OCI-LY7 (cell line): ENCODE results near the gene NEURL2. TPM values are rescaled to one million over a fixed set of nuclear protein-coding genes. Genes with fewer than 3 reads are reported as not detected.
A peak's percentile ranks its signal among the peaks of the same experiment; 100 is the strongest.

Experiments
- BruUV-seq: library from RNA; stranded (reverse); fragments of 400-500 nt; replicated peaks from 2 replicates; lab custom pipeline; 2021; lab: Mats Ljungman, UMichigan
- CTCF ChIA-PET: fragments of 300-600 bp; sonication (Branson Sonifier 250); formaldehyde crosslinking; loops from one replicate; lab custom pipeline; 2022; ENCODE audit warnings: antibody characterized with exemption; ENCODE audit not compliant: unreplicated experiment; lab: Charles Lee
- POLR2A ChIA-PET: fragments of 300-600 bp; sonication (Branson Sonifier 250); formaldehyde crosslinking; loops from one replicate; lab custom pipeline; 2022; ENCODE audit warnings: antibody characterized with exemption; lab: Charles Lee
- DNase-seq: peaks from one replicate; pipeline ENCODE4 v3.0.0-alpha.2; 2015; ENCODE audit warnings: low spot score
- H2AFZ ChIP-seq: fragments of 200-600 bp; sonication (generic), shearing (Covaris generic); 2 replicates; pipeline ENCODE4 v1.6.1; 2014; ENCODE audit warnings: mild to moderate bottlenecking, antibody characterized with exemption, low read length, moderate library complexity
- H3K27ac ChIP-seq: fragments of 200-600 bp; sonication (generic); 2 replicates; pipeline ENCODE4 v1.5.1; 2014; ENCODE audit warnings: mixed run types, low read depth, mild to moderate bottlenecking, moderate library complexity, low read length, inconsistent platforms; ENCODE audit not compliant: poor library complexity, severe bottlenecking
- H3K36me3 ChIP-seq: fragments of 200-600 bp; sonication (generic); 2 replicates; pipeline ENCODE4 v1.6.1; 2014; ENCODE audit warnings: mild to moderate bottlenecking, antibody characterized with exemption, low read length, moderate library complexity, mixed read lengths; ENCODE audit not compliant: insufficient read depth
- H3K4me1 ChIP-seq: fragments of 200-600 bp; sonication (generic); 2 replicates; pipeline ENCODE4 v1.5.1; 2014; ENCODE audit warnings: mild to moderate bottlenecking, low read length; ENCODE audit not compliant: insufficient read depth, poor library complexity, severe bottlenecking
- H3K4me2 ChIP-seq: fragments of 200-600 bp; sonication (generic); 2 replicates; pipeline ENCODE4 v1.6.1; 2014; ENCODE audit warnings: mild to moderate bottlenecking, low read length
- H3K4me3 ChIP-seq: fragments of 200-600 bp; sonication (generic); 2 replicates; pipeline ENCODE4 v1.5.1; 2014; ENCODE audit warnings: mild to moderate bottlenecking, low read depth, low read length; ENCODE audit not compliant: poor library complexity, severe bottlenecking
- H3K79me2 ChIP-seq: fragments of 200-600 bp; sonication (generic); 2 replicates; pipeline ENCODE4 v1.6.1; 2016; ENCODE audit warnings: low read depth, mild to moderate bottlenecking, low read length, moderate library complexity, mixed read lengths; ENCODE audit not compliant: insufficient read depth
- H3K9me2 ChIP-seq: fragments of 200-600 bp; sonication (generic); 2 replicates; pipeline ENCODE4 v1.6.1; 2016; ENCODE audit warnings: mild to moderate bottlenecking, low read length, mixed read lengths; ENCODE audit not compliant: insufficient read depth
- H3K9me3 ChIP-seq: fragments of 200-600 bp; sonication (generic); 2 replicates; pipeline ENCODE4 v1.6.1; 2014; ENCODE audit warnings: mild to moderate bottlenecking, mixed run types, low read length, mixed read lengths
- H4K20me1 ChIP-seq: fragments of 200-600 bp; sonication (generic); 2 replicates; pipeline ENCODE4 v1.6.1; 2014; ENCODE audit warnings: mild to moderate bottlenecking, antibody characterized with exemption, low read length, moderate library complexity, mixed read lengths; ENCODE audit not compliant: insufficient read depth
- EZH2phosphoT487 ChIP-seq: fragments of 200-600 bp; sonication (generic); IDR thresholded peaks from 2 replicates; pipeline ENCODE4 v1.6.1; 2018; ENCODE audit warnings: low read depth, borderline replicate concordance, mild to moderate bottlenecking, mixed run types, antibody characterized with exemption, low read length, moderate library complexity, mixed read lengths
- intact Hi-C: fragments of 100-400 bp; cut with micrococcal nuclease; formaldehyde crosslinking; loops from one replicate; pipeline ENCODE4 v1.10.0; 2022; ENCODE audit not compliant: unreplicated experiment
- total RNA-seq, 2 experiments: library from RNA; depleted of rRNA in 1 of 2; stranded (reverse); fragments of >200 nt in 1 of 2; shearing (Covaris generic) in 1 of 2; gene quantifications; 2 replicates each; pipeline ENCODE4 v1.2.3, GENCODE V29; 2014 to 2022
- TF ChIP-seq, protein P1 (sequence below): fragments of 200-600 bp; sonication (generic); conservative IDR thresholded peaks from 2 replicates; pipeline ENCODE4 v1.5.1; 2014; ENCODE audit warnings: mild to moderate bottlenecking, antibody characterized with exemption, low read length, moderate library complexity, mixed read lengths

The NEURL2 gene
- total RNA-seq, 2 experiments from 2014 or later = 9.9 to 10.7 TPM

DNA sequence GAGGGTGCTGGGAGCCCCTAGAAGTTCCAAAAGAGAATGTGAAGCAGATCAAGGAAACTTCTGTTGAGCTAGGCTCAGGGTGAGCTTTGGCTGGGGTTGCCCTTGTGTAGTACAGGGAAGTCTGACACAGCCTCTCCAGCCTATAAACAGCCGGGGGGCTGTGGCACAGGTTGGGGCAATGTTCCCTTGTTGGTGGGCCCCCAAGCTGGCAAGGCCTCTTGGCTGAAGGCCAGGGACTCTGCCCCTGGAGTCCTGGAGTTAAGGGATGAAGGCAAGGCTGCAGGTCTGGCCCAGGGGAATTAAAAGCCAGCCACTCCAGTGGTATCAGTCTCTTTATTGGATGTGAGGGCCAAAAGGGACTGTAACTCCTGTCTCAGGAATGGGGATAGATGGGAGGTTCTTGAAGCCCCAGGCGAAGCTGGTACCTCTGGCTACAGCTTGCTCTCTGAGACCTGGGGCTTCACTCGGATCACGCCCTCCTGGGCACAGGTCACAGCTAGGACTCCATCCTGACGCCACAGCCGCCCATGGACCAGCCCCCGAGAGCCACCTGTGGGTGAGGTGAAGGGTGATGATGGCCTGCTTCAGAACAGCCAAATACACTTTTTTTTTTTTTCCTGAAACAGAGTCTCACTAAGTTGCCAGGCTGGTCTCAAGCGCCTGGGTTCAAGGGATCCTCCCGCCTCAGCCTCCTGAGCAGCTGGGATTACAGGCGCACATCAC lies 49.4 kb downstream of the NEURL2 start:
- POLR2A ChIA-PET = interaction anchor here (0.9 to 2.4 kb wide), 11 partner anchors 9 to 129 kb away, joined by 3 to 11 read pairs (median 5); partner anchors contain the start of genes ACOT8, SNX21, ZSWIM1 and ZSWIM3
- H3K36me3 ChIP-seq = peaks cover 32% of the 10 kb centered on the region; the same call in 1 of the 2 replicates
- intact Hi-C loops = no loop called here
- no peaks in the 10 kb centered on the region for H4K20me1 ChIP-seq
- DNase-seq = no peak
- H3K79me2 ChIP-seq = no peaks in the 10 kb centered on the region
- no peaks in the 10 kb centered on the region for H3K9me2 ChIP-seq
- BruUV-seq = no TSS peak
- TF ChIP-seq EZH2phosphoT487 = no peak
- TF ChIP-seq, protein P1, sequence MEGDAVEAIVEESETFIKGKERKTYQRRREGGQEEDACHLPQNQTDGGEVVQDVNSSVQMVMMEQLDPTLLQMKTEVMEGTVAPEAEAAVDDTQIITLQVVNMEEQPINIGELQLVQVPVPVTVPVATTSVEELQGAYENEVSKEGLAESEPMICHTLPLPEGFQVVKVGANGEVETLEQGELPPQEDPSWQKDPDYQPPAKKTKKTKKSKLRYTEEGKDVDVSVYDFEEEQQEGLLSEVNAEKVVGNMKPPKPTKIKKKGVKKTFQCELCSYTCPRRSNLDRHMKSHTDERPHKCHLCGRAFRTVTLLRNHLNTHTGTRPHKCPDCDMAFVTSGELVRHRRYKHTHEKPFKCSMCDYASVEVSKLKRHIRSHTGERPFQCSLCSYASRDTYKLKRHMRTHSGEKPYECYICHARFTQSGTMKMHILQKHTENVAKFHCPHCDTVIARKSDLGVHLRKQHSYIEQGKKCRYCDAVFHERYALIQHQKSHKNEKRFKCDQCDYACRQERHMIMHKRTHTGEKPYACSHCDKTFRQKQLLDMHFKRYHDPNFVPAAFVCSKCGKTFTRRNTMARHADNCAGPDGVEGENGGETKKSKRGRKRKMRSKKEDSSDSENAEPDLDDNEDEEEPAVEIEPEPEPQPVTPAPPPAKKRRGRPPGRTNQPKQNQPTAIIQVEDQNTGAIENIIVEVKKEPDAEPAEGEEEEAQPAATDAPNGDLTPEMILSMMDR = no peak
- H3K4me3 ChIP-seq = peak overlapping the region; percentile 12
- CTCF ChIA-PET = interaction anchor here (1.2 kb wide), 1 partner anchor 19 kb away, joined by 3 read pairs; no protein-coding TSS in a partner anchor
- H3K27ac ChIP-seq = peak overlapping the region; percentile 66
- H3K9me3 ChIP-seq = no peaks in the 10 kb centered on the region
- H3K4me2 ChIP-seq = peak overlapping the region; percentile 58
- H2AFZ ChIP-seq = peak overlapping the region; percentile 13; the same call in 1 of the 2 replicates
- H3K4me1 ChIP-seq = peaks cover 20% of the 10 kb centered on the region

DNA sequence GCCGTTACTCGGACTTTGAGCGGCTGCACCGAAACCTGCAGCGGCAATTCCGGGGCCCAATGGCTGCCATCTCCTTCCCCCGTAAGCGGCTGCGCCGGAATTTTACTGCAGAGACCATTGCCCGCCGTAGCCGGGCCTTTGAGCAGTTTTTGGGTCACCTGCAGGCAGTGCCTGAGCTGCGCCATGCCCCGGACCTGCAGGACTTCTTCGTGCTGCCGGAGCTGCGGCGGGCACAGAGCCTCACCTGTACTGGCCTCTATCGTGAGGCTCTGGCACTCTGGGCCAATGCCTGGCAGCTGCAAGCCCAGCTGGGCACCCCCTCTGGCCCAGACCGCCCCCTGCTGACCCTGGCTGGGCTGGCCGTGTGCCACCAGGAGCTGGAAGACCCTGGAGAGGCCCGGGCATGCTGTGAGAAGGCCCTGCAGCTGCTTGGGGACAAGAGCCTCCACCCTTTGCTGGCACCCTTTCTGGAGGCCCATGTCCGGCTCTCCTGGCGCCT lies 50.3 kb downstream of the NEURL2 start:
- no TSS peak for BruUV-seq
- Histone ChIP-seq H3K27ac (no peak overlapping the region), H3K9me3 (no peaks in the 10 kb centered on the region), H3K79me2 (no peaks in the 10 kb centered on the region), H3K4me2 (no peak overlapping the region), H4K20me1 (no peaks in the 10 kb centered on the region), H3K36me3 (peaks cover 26% of the 10 kb centered on the region; the same call in 1 of the 2 replicates), H3K4me1 (peaks cover 20% of the 10 kb centered on the region), H3K4me3 (no peak overlapping the region), H3K9me2 (no peaks in the 10 kb centered on the region), H2AFZ (no peak overlapping the region)
- intact Hi-C loops = no loop called here
- POLR2A ChIA-PET = interaction anchor here (2.4 kb wide), 1 partner anchor 11 kb away, joined by 11 read pairs; no protein-coding TSS in a partner anchor
- TF ChIP-seq, protein P1 = no peak
- TF ChIP-seq EZH2phosphoT487 = no peak
- CTCF ChIA-PET = no interaction called here
- DNase-seq = no peak

Other genes starting within 250 kb of the NEURL2 start
- not detected in 2 replicates for gene WFDC11, start 221.0 kb downstream of the NEURL2 start, total RNA-seq (2014; rRNA removed; shearing (Covaris generic))
- not detected in 2 replicates for gene WFDC11, start 221.0 kb downstream of the NEURL2 start, total RNA-seq (2022)
- not detected in 2 replicates for gene WFDC13, start 189.2 kb downstream of the NEURL2 start, total RNA-seq (2014; rRNA removed; shearing (Covaris generic))
- not detected in 2 replicates for gene WFDC13, start 189.2 kb downstream of the NEURL2 start, total RNA-seq (2022)
- gene WFDC10B, start 186.2 kb downstream of the NEURL2 start, total RNA-seq (2014; rRNA removed; shearing (Covaris generic)) = not detected in 2 replicates
- gene WFDC10B, start 186.2 kb downstream of the NEURL2 start, total RNA-seq (2022) = not detected in 2 replicates
- gene SPINT4, start 168.9 kb downstream of the NEURL2 start, total RNA-seq (2014; rRNA removed; shearing (Covaris generic)) = not detected in 2 replicates
- gene SPINT4, start 168.9 kb downstream of the NEURL2 start, total RNA-seq (2022) = not detected in 2 replicates
- gene WFDC3, start 99.3 kb downstream of the NEURL2 start, total RNA-seq (2014; rRNA removed; shearing (Covaris generic)) = not detected in 2 replicates
- gene WFDC3, start 99.3 kb downstream of the NEURL2 start, total RNA-seq (2022) = not detected in 2 replicates
- 25.8 and 30.5 TPM in 2 replicates for gene DNTTIP1, start 99.3 kb downstream of the NEURL2 start, total RNA-seq (2014; rRNA removed; shearing (Covaris generic))
- 38.7 and 38.8 TPM in 2 replicates for gene DNTTIP1, start 99.3 kb downstream of the NEURL2 start, total RNA-seq (2022)
- 225 and 269 TPM in 2 replicates for gene UBE2C, start 78.6 kb downstream of the NEURL2 start, total RNA-seq (2014; rRNA removed; shearing (Covaris generic))
- 222 and 255 TPM in 2 replicates for gene UBE2C, start 78.6 kb downstream of the NEURL2 start, total RNA-seq (2022)
- not detected in 2 replicates for gene TNNC2, start 63.9 kb downstream of the NEURL2 start, total RNA-seq (2014; rRNA removed; shearing (Covaris generic))
- not detected in 2 replicates for gene TNNC2, start 63.9 kb downstream of the NEURL2 start, total RNA-seq (2022)
- gene SNX21, start 57.4 kb downstream of the NEURL2 start, total RNA-seq (2014; rRNA removed; shearing (Covaris generic)) = 0.49 and 0.79 TPM in 2 replicates
- 0.49 and 1.1 TPM in 2 replicates for gene SNX21, start 57.4 kb downstream of the NEURL2 start, total RNA-seq (2022)
- 37.1 and 44.6 TPM in 2 replicates for gene ACOT8, start 33.8 kb downstream of the NEURL2 start, total RNA-seq (2014; rRNA removed; shearing (Covaris generic))
- gene ACOT8, start 33.8 kb downstream of the NEURL2 start, total RNA-seq (2022) = 28.0 and 28.2 TPM in 2 replicates
- 5.7 and 12.0 TPM in 2 replicates for gene ZSWIM3, start 33.6 kb downstream of the NEURL2 start, total RNA-seq (2014; rRNA removed; shearing (Covaris generic))
- gene ZSWIM3, start 33.6 kb downstream of the NEURL2 start, total RNA-seq (2022) = 6.0 and 6.8 TPM in 2 replicates
- 10.9 and 19.2 TPM in 2 replicates for gene ZSWIM1, start 10.0 kb downstream of the NEURL2 start, total RNA-seq (2014; rRNA removed; shearing (Covaris generic))
- 12.7 and 13.9 TPM in 2 replicates for gene ZSWIM1, start 10.0 kb downstream of the NEURL2 start, total RNA-seq (2022)
- 5.8 and 6.1 TPM in 2 replicates for gene SPATA25, start 3.6 kb downstream of the NEURL2 start, total RNA-seq (2014; rRNA removed; shearing (Covaris generic))
- gene SPATA25, start 3.6 kb downstream of the NEURL2 start, total RNA-seq (2022) = 5.8 and 5.9 TPM in 2 replicates
- 27.1 and 33.1 TPM in 2 replicates for gene CTSA, start 127 bp upstream of the NEURL2 start, total RNA-seq (2014; rRNA removed; shearing (Covaris generic))
- gene CTSA, start 127 bp upstream of the NEURL2 start, total RNA-seq (2022) = 36.4 and 36.7 TPM in 2 replicates
- 14.3 and 17.1 TPM in 2 replicates for gene PLTP, start 20.9 kb upstream of the NEURL2 start, total RNA-seq (2014; rRNA removed; shearing (Covaris generic))
- gene PLTP, start 20.9 kb upstream of the NEURL2 start, total RNA-seq (2022) = 12.7 and 15.8 TPM in 2 replicates
- gene PCIF1, start 43.5 kb upstream of the NEURL2 start, total RNA-seq (2014; rRNA removed; shearing (Covaris generic)) = 16.7 and 21.2 TPM in 2 replicates
- 40.6 and 50.3 TPM in 2 replicates for gene PCIF1, start 43.5 kb upstream of the NEURL2 start, total RNA-seq (2022)
- 15.0 and 21.0 TPM in 2 replicates for gene ZNF335, start 81.0 kb upstream of the NEURL2 start, total RNA-seq (2014; rRNA removed; shearing (Covaris generic))
- gene ZNF335, start 81.0 kb upstream of the NEURL2 start, total RNA-seq (2022) = 28.4 and 30.5 TPM in 2 replicates
- not detected in 2 replicates for gene MMP9, start 117.7 kb upstream of the NEURL2 start, total RNA-seq (2014; rRNA removed; shearing (Covaris generic))
- not detected in 2 replicates for gene MMP9, start 117.7 kb upstream of the NEURL2 start, total RNA-seq (2022)
- gene SLC12A5, start 138.0 kb upstream of the NEURL2 start, total RNA-seq (2014; rRNA removed; shearing (Covaris generic)) = 0.18 and 3.8 TPM in 2 replicates
- gene SLC12A5, start 138.0 kb upstream of the NEURL2 start, total RNA-seq (2022) = 10.3 and 11.0 TPM in 2 replicates
- gene NCOA5, start 198.8 kb upstream of the NEURL2 start, total RNA-seq (2014; rRNA removed; shearing (Covaris generic)) = 21.8 and 23.4 TPM in 2 replicates
- gene NCOA5, start 198.8 kb upstream of the NEURL2 start, total RNA-seq (2022) = 29.1 and 33.7 TPM in 2 replicates
- 23.0 and 34.7 TPM in 2 replicates for gene CD40, start 227.1 kb upstream of the NEURL2 start, total RNA-seq (2014; rRNA removed; shearing (Covaris generic))
- gene CD40, start 227.1 kb upstream of the NEURL2 start, total RNA-seq (2022) = 64.2 and 71.6 TPM in 2 replicates